GM21528 (cell line): ENCODE results near the gene SRP19.
"Not testable (repeated sequence)": the region's sequence is repeated elsewhere in the genome, so short reads cannot be mapped to it uniquely, and the experiment has no call there.

Experiments used
- ATAC-seq: cut with Tn5 transposase; IDR thresholded peaks from one replicate; pipeline ENCODE4 v1.9.1; 2021; ENCODE audit warnings: mild to moderate bottlenecking, moderate library complexity; ENCODE audit not compliant: unreplicated experiment, low FRiP score

Gene SRP19

GRCh38 chr5:112867411-112867810, 6.3 kb downstream of the SRP19 start:
- no peak for ATAC-seq

GRCh38 chr5:112869948-112870347, 8.9 kb downstream of the SRP19 start:
- ATAC-seq = peak; percentile 72

- ATAC-seq = no peak
Measured at GRCh38 chr5:112870966-112871365, 9.9 kb downstream of the SRP19 start.

- no peak for ATAC-seq
Measured at GRCh38 chr5:112876362-112876761, 15.3 kb downstream of the SRP19 start.

GRCh38 chr5:112878101-112878500, 17.0 kb downstream of the SRP19 start:
- no peak for ATAC-seq

GRCh38 chr5:112878760-112879159, 17.7 kb downstream of the SRP19 start:
- no peak for ATAC-seq

GRCh38 chr5:112880219-112880964, 19.3 kb downstream of the SRP19 start:
- no peak for ATAC-seq

- no peak for ATAC-seq
Measured at GRCh38 chr5:112883192-112883591, 22.1 kb downstream of the SRP19 start.

- ATAC-seq = no peak
Measured at GRCh38 chr5:112885001-112885400, 23.9 kb downstream of the SRP19 start.

GRCh38 chr5:112886975-112887374, 25.9 kb downstream of the SRP19 start:
- no peak for ATAC-seq

- ATAC-seq = not testable (repeated sequence)
Measured at GRCh38 chr5:112892066-112892465, 31.0 kb downstream of the SRP19 start.

- no peak for ATAC-seq
Measured at GRCh38 chr5:112892776-112893175, 31.7 kb downstream of the SRP19 start.

GRCh38 chr5:112895682-112896081, 34.6 kb downstream of the SRP19 start:
- ATAC-seq = no peak

GRCh38 chr5:112902561-112902960, 41.5 kb downstream of the SRP19 start:
- ATAC-seq = no peak

- ATAC-seq = not testable (repeated sequence)
Measured at GRCh38 chr5:112904996-112905395, 43.9 kb downstream of the SRP19 start.

GRCh38 chr5:112906637-112907036, 45.5 kb downstream of the SRP19 start:
- ATAC-seq = no peak

GRCh38 chr5:112907166-112907631, 46.1 kb downstream of the SRP19 start:
- ATAC-seq = no peak

- ATAC-seq = no peak
Measured at GRCh38 chr5:112908854-112909253, 47.8 kb downstream of the SRP19 start.

- ATAC-seq = no peak
Measured at GRCh38 chr5:112910529-112910928, 49.4 kb downstream of the SRP19 start.

- no peak for ATAC-seq
Measured at GRCh38 chr5:112914584-112914983, 53.5 kb downstream of the SRP19 start.

- no peak for ATAC-seq
Measured at GRCh38 chr5:112915831-112916230, 54.7 kb downstream of the SRP19 start.

- no peak for ATAC-seq
Measured at GRCh38 chr5:112917453-112917995, 56.4 kb downstream of the SRP19 start.
